H1 (cell line): Measurements from ENCODE around the gene PLCB1. TPM values are rescaled to one million over a fixed set of nuclear protein-coding genes. Genes with fewer than 3 reads are reported as not detected.
"Not testable (repeated sequence)": the region's sequence is repeated elsewhere in the genome, so short reads cannot be mapped to it uniquely, and the experiment has no call there.

ENCODE experiments used
- CTCF ChIA-PET: fragments of 300-600 bp; sonication (Branson Sonifier 250); formaldehyde crosslinking; loops from one replicate; lab custom pipeline; 2021; ENCODE audit not compliant: partially characterized antibody; lab: Charles Lee
- POLR2A ChIA-PET: fragments of 300-600 bp; sonication (Branson Sonifier 250); formaldehyde crosslinking; loops from one replicate; lab custom pipeline; 2021; ENCODE audit warnings: inconsistent platforms; ENCODE audit not compliant: partially characterized antibody; lab: Charles Lee
- DNase-seq, 2 experiments: peaks; one replicate each; pipeline versions ENCODE4 v3.0.0 to v3.0.0-alpha.2; 2010 to 2022; ENCODE audit warnings: low spot score in 2 of 2, low read depth in 1 of 2, mixed read lengths in 1 of 2
- FAIRE-seq: peaks from 2 replicates; lab custom pipeline; 2011; peaks lifted over from hg19 to GRCh38; lab: Jason Lieb, UNC
- H2AFZ ChIP-seq: 2 replicates; pipeline ENCODE4 v1.8.1; 2012; ENCODE audit warnings: low read length, inconsistent platforms
- H2AK5ac ChIP-seq: 2 replicates; pipeline ENCODE4 v1.6.1; 2013; ENCODE audit warnings: low read depth, low read length
- H2BK120ac ChIP-seq: replicated peaks from 2 replicates; pipeline ENCODE3; 2013; ENCODE audit warnings: low read depth, low read length, inconsistent platforms
- H2BK12ac ChIP-seq: 2 replicates; pipeline ENCODE4 v1.6.1; 2013; ENCODE audit warnings: low read depth, low read length
- H2BK15ac ChIP-seq: 2 replicates; pipeline ENCODE4 v1.6.1; 2013; ENCODE audit warnings: low read length
- H2BK20ac ChIP-seq: 2 replicates; pipeline ENCODE4 v1.6.1; 2013; ENCODE audit warnings: low read length
- H2BK5ac ChIP-seq: 2 replicates; pipeline ENCODE4 v1.6.1; 2013; ENCODE audit warnings: low read depth, low read length
- H3K14ac ChIP-seq: 2 replicates; pipeline ENCODE4 v1.6.1; 2013; ENCODE audit warnings: inconsistent platforms; ENCODE audit not compliant: insufficient read length
- H3K18ac ChIP-seq: 2 replicates; pipeline ENCODE4 v1.6.1; 2013; ENCODE audit warnings: low read length; ENCODE audit errors: extremely low read depth
- H3K23ac ChIP-seq: 2 replicates; pipeline ENCODE4 v1.6.1; 2013; ENCODE audit warnings: inconsistent platforms; ENCODE audit not compliant: insufficient read length
- H3K23me2 ChIP-seq: 2 replicates; pipeline ENCODE4 v1.6.1; 2013; ENCODE audit warnings: low read depth, low read length
- H3K27ac ChIP-seq: 2 replicates; pipeline ENCODE4 v1.6.1; 2011; ENCODE audit warnings: low read depth, low read length, inconsistent platforms
- H3K27me3 ChIP-seq, 4 experiments: replicated peaks in 1 of 4; 1 replicate in 1 of 4; 2 replicates in 3 of 4; pipeline versions ENCODE4 v1.6.1 to v1.8.1; 2011 to 2013; ENCODE audit warnings: low read length in 3 of 4, mild to moderate bottlenecking in 3 of 4, inconsistent platforms in 2 of 4, mixed read lengths in 2 of 4, moderate library complexity in 1 of 4; ENCODE audit not compliant: control insufficient read depth in 3 of 4, insufficient read depth in 3 of 4; ENCODE audit errors: extremely low read depth in 1 of 4
- H3K36me3 ChIP-seq, 4 experiments: 2 replicates each; pipeline versions ENCODE4 v1.6.1 to v1.8.1; 2011 to 2013; ENCODE audit warnings: mild to moderate bottlenecking in 4 of 4, low read length in 3 of 4, moderate library complexity in 2 of 4, control low read depth in 1 of 4, inconsistent platforms in 1 of 4; ENCODE audit not compliant: insufficient read depth in 4 of 4, control insufficient read depth in 2 of 4
- H3K4ac ChIP-seq: replicated peaks from 2 replicates; pipeline ENCODE3; 2013; ENCODE audit warnings: low read length, low read depth, mixed read lengths, inconsistent platforms; ENCODE audit not compliant: insufficient read length
- H3K4me1 ChIP-seq, 4 experiments: replicated peaks in 1 of 4; 1 replicate in 1 of 4; 2 replicates in 3 of 4; pipeline versions ENCODE4 v1.6.1 to v1.8.1; 2011 to 2013; ENCODE audit warnings: low read length in 3 of 4, inconsistent platforms in 2 of 4, mixed read lengths in 1 of 4; ENCODE audit not compliant: insufficient read depth in 4 of 4, control insufficient read depth in 3 of 4
- H3K4me2 ChIP-seq, 2 experiments: 2 replicates each; pipeline versions ENCODE4 v1.6.1 to v1.8.1; 2011 to 2013; ENCODE audit warnings: low read depth in 2 of 2, low read length in 2 of 2, control low read depth in 1 of 2, inconsistent platforms in 1 of 2, mild to moderate bottlenecking in 1 of 2; ENCODE audit not compliant: insufficient read depth in 1 of 2
- H3K4me3 ChIP-seq, 4 experiments: fragments of 200-600, 300-600 bp in 1 of 4; sonication (generic), shearing (Covaris generic), sonication (Bioruptor Twin) in 1 of 4; 2 replicates each; pipeline versions ENCODE4 v1.5.1 to v1.8.1; 2011 to 2016; ENCODE audit warnings: low read length in 4 of 4, low read depth in 3 of 4, control low read depth in 2 of 4, inconsistent platforms in 2 of 4, mild to moderate bottlenecking in 2 of 4, mixed read lengths in 1 of 4, moderate library complexity in 1 of 4; ENCODE audit not compliant: insufficient read depth in 2 of 4; ENCODE audit errors: extremely low read depth in 1 of 4
- H3K56ac ChIP-seq: replicated peaks from 2 replicates; pipeline ENCODE3; 2013; ENCODE audit warnings: low read depth, mild to moderate bottlenecking, mixed read lengths, low read length, inconsistent platforms; ENCODE audit not compliant: insufficient read length
- H3K79me1 ChIP-seq: 2 replicates; pipeline ENCODE4 v1.6.1; 2013; ENCODE audit warnings: low read depth, low read length, control low read depth
- H3K79me2 ChIP-seq, 2 experiments: 2 replicates each; pipeline versions ENCODE4 v1.6.1 to v1.8.1; 2012 to 2013; ENCODE audit warnings: low read length in 2 of 2, mild to moderate bottlenecking in 2 of 2, inconsistent platforms in 1 of 2; ENCODE audit not compliant: insufficient read depth in 2 of 2, control insufficient read depth in 1 of 2
- H3K9ac ChIP-seq, 4 experiments: replicated peaks in 1 of 4; 1 replicate in 1 of 4; 2 replicates in 3 of 4; pipeline versions ENCODE4 v1.6.1 to v1.8.1; 2011 to 2013; ENCODE audit warnings: low read depth in 3 of 4, low read length in 3 of 4, control low read depth in 2 of 4, mild to moderate bottlenecking in 2 of 4, moderate library complexity in 2 of 4, inconsistent platforms in 1 of 4; ENCODE audit errors: extremely low read depth in 1 of 4
- H3K9me3 ChIP-seq, 2 experiments: 2 replicates each; pipeline versions ENCODE4 v1.6.1 to v1.8.1; 2012 to 2013; ENCODE audit warnings: mild to moderate bottlenecking in 2 of 2, moderate library complexity in 2 of 2, control low read depth in 1 of 2, inconsistent platforms in 1 of 2, low read depth in 1 of 2, low read length in 1 of 2, mixed read lengths in 1 of 2; ENCODE audit not compliant: insufficient read depth in 2 of 2
- H4K20me1 ChIP-seq, 2 experiments: replicated peaks in 1 of 2; 2 replicates each; pipeline versions ENCODE3 to v1.8.1; 2011 to 2013; ENCODE audit warnings: inconsistent platforms in 2 of 2, low read length in 2 of 2, mild to moderate bottlenecking in 1 of 2; ENCODE audit not compliant: insufficient read depth in 2 of 2, control insufficient read depth in 1 of 2
- H4K5ac ChIP-seq: 2 replicates; pipeline ENCODE4 v1.6.1; 2013; ENCODE audit warnings: low read length, low read depth, mixed read lengths, inconsistent platforms; ENCODE audit not compliant: insufficient read length
- H4K8ac ChIP-seq: 2 replicates; pipeline ENCODE4 v1.8.0; 2013; ENCODE audit warnings: mild to moderate bottlenecking, moderate library complexity, low read length, inconsistent platforms; ENCODE audit not compliant: insufficient read depth; ENCODE audit errors: extremely low read depth
- H4K91ac ChIP-seq: replicated peaks from 2 replicates; pipeline ENCODE3; 2013; ENCODE audit warnings: low read length, mixed read lengths, inconsistent platforms; ENCODE audit not compliant: insufficient read length
- WGBS, 2 experiments: shearing (Covaris generic) in 1 of 2; methylation state at CpG; one replicate each; pipeline versions ENCODE4 v1.1.6 to v1.1.7; 2013 to 2015; ENCODE audit warnings: low lambda C conversion rate in 2 of 2, mixed read lengths in 2 of 2, inconsistent platforms in 1 of 2, low coverage in 1 of 2, missing lambda C conversion rate in 1 of 2; ENCODE audit not compliant: insufficient replicate concordance in 2 of 2, insufficient coverage in 1 of 2, insufficient read length in 1 of 2; ENCODE audit errors: extremely low coverage in 1 of 2, missing lambda C conversion rate in 1 of 2; 5-methylcytosine and 5-hydroxymethylcytosine counted together
- polyA plus RNA-seq, 7 experiments: library from polyadenylated mRNA; depleted of rRNA in 3 of 7; stranded (reverse) in 5 of 7; unstranded in 2 of 7; fragments of >200 nt in 5 of 7; fragments of 200-250 nt in 2 of 7; gene quantifications; 1 replicate in 5 of 7; 2 replicates in 1 of 7; 4 replicates in 1 of 7; pipeline versions ENCODE4 v1.2.1 to v1.2.3, GENCODE V29; 2011 to 2013; ENCODE audit warnings: missing spikeins in 2 of 7, mixed read lengths in 2 of 7
- total RNA-seq: library from RNA; stranded (reverse); fragmentation: NEBNext Ultra II Directional; extraction: Animal tissue kit (Norgen Biotek cat#: 25700); gene quantifications from 2 replicates; pipeline ENCODE4 v1.2.1, GENCODE V29; 2021

The PLCB1 gene
- total and polyA plus RNA-seq, 2 of the 8 experiments (the other 6 are each of a cell fraction or from before 2014, with no cell fraction given): 2.6 to 9.1 TPM

DNA sequence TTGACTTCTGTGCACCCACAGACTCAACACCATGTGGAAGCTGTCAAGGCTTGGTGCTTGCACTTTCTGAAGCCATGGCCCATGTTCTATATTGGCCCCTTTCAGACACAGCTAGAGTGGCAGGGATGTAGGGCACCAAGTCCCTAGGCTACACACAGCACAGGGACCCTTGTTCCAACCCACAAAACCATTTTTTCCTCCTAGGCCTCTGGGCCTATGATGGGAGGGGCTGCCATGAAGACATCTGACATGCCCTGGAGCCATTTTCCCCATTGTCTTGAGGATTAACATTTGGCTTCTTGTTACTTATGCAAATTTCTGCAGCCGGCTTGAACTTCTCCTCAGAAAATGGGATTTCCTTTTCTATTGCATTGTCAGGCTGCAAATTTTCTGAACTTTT lies 27.2 kb downstream of the PLCB1 start:
- H3K14ac ChIP-seq, H3K4me2 ChIP-seq, CTCF ChIA-PET, H3K23ac ChIP-seq, H4K91ac ChIP-seq, H2BK5ac ChIP-seq, H2BK120ac ChIP-seq, H3K27me3 ChIP-seq, FAIRE-seq, H3K4me3 ChIP-seq, H2BK15ac ChIP-seq, H3K56ac ChIP-seq, DNase-seq, H2AK5ac ChIP-seq, H2AFZ ChIP-seq, H3K18ac ChIP-seq, H3K79me1 ChIP-seq, H3K27ac ChIP-seq, H2BK12ac ChIP-seq, H3K4ac ChIP-seq, H3K79me2 ChIP-seq, H4K20me1 ChIP-seq, H3K36me3 ChIP-seq, H3K4me1 ChIP-seq, H3K23me2 ChIP-seq, POLR2A ChIA-PET, H4K5ac ChIP-seq, H3K9ac ChIP-seq, H4K8ac ChIP-seq, H2BK20ac ChIP-seq: not testable (repeated sequence)
- peaks cover 9 to 13% of the 10 kb centered on the region in 2 experiments for H3K9me3 ChIP-seq
- 100% methylated on average over 1 of the region's 1 CpG; no CpG with 5 or more reads in 1 of the 2 experiments for WGBS, 2 experiments
